ENCODE data around the gene LRRC66.
A peak's percentile ranks its signal among the peaks of the same experiment; 100 is the strongest.

Gene LRRC66

GRCh38 chr4:52052475-52052780 lies 32.3 kb upstream of the LRRC66 start:
- peak overlapping the region; percentile 72 for H3K4me3 ChIP-seq (replicated peaks; ENCODE audit: low read depth, low read length)
- TF ChIP-seq CTCF (IDR thresholded peaks at IDR 0.05; ENCODE audit: low read length, missing control alignments), result no peak
- DNase-seq (ENCODE audit: low read depth), result peak; percentile 58

- peak; percentile 91 for DNase-seq (ENCODE audit: low read depth)
- TF ChIP-seq CTCF (IDR thresholded peaks at IDR 0.05; ENCODE audit: low read length, missing control alignments), result no peak
- H3K4me3 ChIP-seq (replicated peaks; ENCODE audit: low read depth, low read length), result peak overlapping the region; percentile 72
Measured at GRCh38 chr4:52051615-52052474, 31.7 kb upstream of the LRRC66 start.

GRCh38 chr4:52051213-52051614 lies 31.1 kb upstream of the LRRC66 start, which contains the start of gene SPATA18:
SPATA18 (plus strand) TSS chr4:52051304; CDS start chr4:52051705, 401 bp downstream.
- peak within 1 kb of the TSS; percentile 72 for H3K4me3 ChIP-seq (replicated peaks; ENCODE audit: low read depth, low read length)
- TF ChIP-seq CTCF (IDR thresholded peaks at IDR 0.05; ENCODE audit: low read length, missing control alignments), result no peak
- no peak for DNase-seq (ENCODE audit: low read depth)

DNA sequence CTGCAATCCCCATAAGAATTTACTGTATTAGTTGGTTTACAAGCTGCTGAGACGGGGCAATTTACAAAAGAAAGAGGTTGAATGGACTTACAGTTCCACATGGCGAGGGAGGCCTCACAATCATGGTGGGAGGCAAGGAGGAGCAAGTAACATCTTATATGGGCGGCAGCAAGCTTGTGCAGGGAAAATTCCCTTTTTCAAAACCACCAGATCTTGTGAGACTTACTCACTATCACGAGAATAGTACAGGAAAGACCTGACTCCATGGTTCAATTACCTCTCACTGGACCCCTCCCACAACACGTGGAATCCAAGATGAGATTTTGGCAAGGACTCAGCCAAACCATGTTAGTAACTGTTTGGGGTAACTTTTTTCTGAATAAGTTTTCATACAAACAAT lies 29.1 kb upstream of the LRRC66 start:
- no peak for TF ChIP-seq CTCF (IDR thresholded peaks at IDR 0.05; ENCODE audit: low read length, missing control alignments)
- DNase-seq (ENCODE audit: low read depth), result no peak

GRCh38 chr4:52045028-52045427 lies 24.9 kb upstream of the LRRC66 start:
- H3K4me3 ChIP-seq (replicated peaks; ENCODE audit: low read depth, low read length), result no peak overlapping the region
- DNase-seq (ENCODE audit: low read depth), result no peak
- no peak for TF ChIP-seq CTCF (IDR thresholded peaks at IDR 0.05; ENCODE audit: low read length, missing control alignments)

More for the DNA sequence above, 29.1 kb upstream of the LRRC66 start:
- no peak overlapping the region for H3K4me3 ChIP-seq (replicated peaks; ENCODE audit: low read depth, low read length)

DNA sequence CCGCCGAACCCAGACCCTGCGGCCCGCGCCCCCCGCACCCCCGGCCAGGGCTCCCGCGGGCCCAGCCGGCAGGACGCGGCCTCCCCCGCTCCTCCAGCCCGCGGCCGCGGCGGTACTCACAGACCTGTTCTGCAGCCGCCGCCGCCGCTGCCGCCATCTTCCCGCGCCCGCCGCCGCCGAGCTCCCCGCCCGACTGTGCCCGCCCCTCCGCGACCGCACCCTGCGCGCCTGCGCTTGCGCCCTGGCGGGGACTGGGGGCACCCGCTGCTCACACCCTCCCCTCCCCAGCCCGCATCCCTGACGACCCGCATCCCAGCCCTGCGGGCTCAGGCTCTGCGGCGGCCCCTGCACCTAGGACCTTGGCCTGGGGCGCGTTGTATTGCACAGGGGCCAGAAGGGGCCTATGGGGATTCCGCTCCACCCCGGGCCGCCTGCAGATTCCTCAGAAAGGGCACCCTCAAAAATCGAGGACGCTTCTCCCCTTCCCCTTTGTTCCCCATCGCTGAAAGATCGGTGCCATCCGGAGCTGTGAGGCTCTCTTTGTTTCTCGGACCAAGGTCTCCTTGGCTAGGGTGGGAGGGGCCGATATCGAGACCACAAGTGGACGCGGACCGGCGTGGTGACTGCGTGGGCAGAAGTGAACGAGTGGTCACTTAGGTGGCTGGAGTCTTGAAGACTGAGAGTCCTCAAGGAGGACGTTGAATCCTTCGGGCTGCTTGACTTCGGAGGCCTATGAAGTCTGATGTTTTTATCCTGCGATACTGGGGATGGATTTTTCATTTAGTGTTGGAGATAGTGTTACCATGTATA lies 18.1 kb upstream of the LRRC66 start, which contains the start of gene SGCB:
TSS of gene SGCB (minus strand) at position 197 of the 810 bp plus-strand sequence. CDS start at position 157, 40 bp downstream.
- peak within 1 kb of the TSS; percentile 83 for H3K4me3 ChIP-seq (replicated peaks; ENCODE audit: low read depth, low read length)
- TF ChIP-seq CTCF (IDR thresholded peaks at IDR 0.05; ENCODE audit: low read length, missing control alignments), result no peak
- DNase-seq (ENCODE audit: low read depth), result peak; percentile 39
